Activated CD8-positive, alpha-beta memory T cell treated with anti-CD3 and anti-CD28 coated beads, Interleukin-2, amount 50 U/mL, for 24 hours (primary cell): Measurements from ENCODE around the gene MKX.
"Not testable (repeated sequence)": the region's sequence is repeated elsewhere in the genome, so short reads cannot be mapped to it uniquely, and the experiment has no call there.

Experiments used
- DNase-seq: peaks from one replicate; pipeline ENCODE4 v3.0.0-alpha.2; 2020; ENCODE audit errors: extremely low read depth

Gene MKX

DNA sequence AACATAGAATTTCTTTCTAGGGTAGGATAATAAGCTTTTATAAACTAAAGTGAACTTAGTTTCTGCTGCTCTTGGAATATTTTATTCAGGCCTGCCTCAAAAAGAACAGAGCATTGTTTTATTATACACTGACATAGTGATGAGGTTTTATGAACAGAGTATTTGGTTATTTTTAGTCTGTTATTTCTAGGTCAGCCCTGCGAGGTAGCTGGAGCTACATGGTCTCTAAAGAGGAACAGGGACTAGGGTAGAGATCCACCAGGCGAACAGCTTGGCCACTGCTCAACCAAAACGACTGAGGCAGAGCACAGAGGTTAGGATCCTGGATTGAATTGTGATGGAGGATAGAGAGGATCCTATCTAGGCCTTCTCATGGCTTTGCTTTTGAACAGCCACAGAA lies 53.0 kb downstream of the MKX start:
- DNase-seq, result no peak

DNA sequence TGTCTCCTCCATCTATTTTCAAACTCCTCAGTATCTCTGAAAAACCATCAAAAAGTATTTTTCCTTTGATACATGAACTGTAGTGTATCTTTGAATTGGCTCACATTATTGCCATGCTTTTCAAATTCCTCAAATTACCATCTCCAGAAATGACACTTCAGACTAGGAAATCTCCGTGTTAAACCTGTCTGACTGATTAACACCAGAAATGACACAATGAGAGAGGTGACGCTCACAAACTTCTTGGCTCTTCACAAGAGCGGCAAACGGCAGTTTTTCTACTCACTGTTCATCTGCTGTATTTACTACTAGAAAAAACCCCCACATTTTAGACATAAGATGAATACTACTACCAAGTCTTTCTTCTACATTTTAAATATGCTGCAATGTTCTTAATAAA lies 56.6 kb downstream of the MKX start:
- DNase-seq, result no peak

DNA sequence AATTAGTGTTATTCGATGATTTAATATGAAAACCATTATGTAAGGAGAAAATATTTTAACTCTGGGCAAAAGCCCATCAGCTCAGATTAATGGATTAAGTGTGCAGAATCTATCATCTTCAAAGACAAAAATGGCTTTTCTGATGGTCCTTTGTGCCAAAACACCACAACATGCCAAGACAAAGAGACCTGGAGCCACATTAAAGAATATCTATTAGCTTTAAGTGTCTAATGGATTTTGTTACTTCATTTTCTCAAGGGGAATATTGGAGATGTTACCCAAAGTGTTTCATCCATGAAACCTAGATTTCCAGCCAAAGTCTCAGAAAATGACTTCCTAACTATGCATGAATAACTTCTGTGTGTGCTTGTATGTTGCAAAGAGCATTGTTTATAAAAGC lies 57.3 kb downstream of the MKX start:
- DNase-seq, result no peak

DNA sequence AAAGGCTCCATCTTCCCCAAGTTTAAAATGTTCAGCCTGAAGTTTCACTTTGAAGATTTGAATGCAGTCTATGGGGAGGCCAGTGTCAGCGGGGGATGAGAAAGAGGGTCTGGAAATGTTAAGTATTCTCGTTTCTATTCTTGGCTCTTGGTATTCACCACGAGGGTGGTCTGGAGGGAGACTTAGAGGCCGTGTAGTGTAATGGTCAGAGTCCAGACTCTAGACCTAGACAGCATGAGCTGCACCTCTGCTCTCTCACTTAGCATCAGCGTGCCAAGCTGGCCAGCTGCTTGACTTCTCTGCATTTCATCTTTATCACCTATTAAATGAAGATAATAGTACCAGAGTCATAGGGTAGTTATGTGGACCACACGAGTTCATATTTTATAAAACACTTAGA lies 57.9 kb downstream of the MKX start:
- DNase-seq, result no peak

DNA sequence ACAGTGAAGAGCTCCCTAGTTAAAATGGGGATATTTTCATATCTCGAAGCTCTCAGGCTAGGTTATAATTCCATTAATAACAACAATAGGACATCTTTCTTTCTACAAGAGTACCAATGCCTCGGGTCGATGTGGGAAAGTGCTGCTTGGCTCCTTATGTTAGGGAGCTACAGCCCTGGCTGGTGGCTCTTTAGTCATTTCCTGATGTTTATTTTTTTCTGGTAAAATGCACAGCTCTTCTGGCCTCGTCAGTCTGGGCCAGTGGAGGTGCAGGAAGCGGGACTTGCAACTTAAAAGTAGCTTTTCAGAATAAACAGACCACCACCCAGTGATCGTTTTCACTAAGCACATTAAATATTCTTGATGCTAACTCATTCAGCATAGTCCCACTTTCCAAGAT lies 58.3 kb downstream of the MKX start:
- no peak for DNase-seq

DNA sequence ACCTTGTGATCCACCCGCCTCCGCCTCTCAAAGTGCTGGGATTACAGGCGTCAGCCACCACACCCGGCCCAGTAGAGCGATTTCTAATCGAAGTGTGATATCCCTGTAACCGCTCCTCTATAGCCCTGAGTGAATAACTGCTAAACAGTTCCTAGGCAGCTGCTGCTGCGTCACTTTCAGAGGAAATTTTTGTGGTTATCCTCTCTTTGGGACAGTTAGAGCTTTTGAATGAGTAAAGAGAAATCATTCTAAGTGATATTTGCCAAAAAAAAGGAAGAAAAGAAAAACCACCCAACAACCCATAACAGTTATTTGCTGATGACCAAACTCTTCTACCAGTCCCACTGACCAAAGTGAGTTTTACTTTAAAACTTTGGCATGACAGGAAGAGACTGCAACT lies 59.9 kb downstream of the MKX start:
- DNase-seq, result no peak

DNA sequence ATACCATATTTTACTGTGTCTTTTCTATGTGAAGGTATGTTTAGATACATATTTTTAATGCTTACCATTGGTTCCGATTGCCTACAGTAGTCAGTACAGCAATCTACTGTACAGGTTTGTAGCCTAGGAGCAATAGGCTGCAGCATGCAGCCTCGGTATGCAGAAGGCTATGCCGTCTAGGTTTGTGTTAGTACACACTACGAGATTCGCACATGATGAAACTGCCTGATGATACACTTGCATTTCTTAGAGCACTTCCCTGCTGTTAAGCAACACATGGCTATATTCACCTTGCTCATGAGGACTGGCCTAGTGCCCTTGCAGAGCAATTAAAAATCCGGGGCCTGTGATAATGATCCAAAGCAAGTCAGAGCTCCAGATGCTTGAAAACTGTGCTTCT lies 62.4 kb downstream of the MKX start:
- DNase-seq, result no peak

DNA sequence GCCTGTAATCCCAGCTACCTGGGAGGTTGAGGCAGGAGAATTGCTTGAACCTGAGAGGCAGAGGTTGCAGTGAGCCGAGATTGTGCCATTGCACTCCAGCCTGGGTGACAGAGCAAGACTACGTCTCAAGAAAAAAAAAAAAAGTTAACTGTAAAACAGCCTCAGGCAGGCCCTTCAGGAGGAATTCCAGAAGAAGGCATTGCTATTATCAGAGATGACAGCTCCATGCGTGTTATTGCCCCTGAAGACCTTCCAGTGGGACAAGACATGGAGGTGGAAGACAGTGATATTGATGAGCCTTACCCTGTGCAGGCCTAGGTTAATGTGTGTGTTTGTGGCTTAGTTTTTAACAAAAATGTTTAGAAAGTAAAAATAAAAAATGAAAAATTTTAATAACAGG lies 63.8 kb downstream of the MKX start:
- not testable (repeated sequence) for DNase-seq

DNA sequence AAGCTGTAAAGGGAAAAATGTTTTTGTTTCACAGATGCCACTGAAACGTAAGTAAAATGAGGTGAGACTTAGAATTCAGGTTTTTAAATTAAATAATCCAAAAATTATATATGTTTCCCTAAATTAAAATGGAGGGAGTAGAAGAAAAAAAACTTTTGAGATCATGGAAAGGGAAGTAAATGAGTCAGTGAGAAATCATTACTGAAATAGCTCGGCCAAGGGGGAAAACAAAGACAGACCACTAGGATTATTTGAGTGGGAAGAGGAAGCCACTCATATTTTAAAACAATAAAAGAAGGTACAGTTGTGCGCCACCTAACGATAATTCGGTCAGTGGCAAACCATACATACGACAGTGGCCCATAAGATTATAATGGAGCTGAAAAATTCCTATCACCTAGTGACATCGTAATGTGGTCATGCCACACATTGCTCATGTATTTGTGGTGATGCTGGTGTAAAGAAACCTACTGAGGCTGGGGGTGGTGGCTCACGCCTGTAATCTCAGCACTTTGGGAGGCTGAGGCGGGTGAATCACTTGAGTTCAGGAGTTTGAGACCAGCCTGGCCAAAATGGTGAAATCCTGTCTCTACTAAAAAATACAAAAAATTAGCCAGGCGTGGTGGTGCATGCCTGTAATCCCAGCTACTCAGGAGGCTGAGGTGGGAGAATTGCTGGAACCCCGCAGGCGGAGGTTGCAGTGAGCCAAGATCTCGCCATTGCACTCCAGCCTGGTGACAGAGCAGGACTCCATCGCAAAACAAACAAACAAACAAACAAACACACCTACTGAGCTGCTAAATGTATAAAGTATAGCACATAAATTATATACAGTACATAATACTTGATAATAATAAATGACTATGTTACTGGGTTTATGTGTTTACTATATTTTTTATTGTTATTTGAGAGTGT lies 64.7 kb downstream of the MKX start:
- no peak for DNase-seq

DNA sequence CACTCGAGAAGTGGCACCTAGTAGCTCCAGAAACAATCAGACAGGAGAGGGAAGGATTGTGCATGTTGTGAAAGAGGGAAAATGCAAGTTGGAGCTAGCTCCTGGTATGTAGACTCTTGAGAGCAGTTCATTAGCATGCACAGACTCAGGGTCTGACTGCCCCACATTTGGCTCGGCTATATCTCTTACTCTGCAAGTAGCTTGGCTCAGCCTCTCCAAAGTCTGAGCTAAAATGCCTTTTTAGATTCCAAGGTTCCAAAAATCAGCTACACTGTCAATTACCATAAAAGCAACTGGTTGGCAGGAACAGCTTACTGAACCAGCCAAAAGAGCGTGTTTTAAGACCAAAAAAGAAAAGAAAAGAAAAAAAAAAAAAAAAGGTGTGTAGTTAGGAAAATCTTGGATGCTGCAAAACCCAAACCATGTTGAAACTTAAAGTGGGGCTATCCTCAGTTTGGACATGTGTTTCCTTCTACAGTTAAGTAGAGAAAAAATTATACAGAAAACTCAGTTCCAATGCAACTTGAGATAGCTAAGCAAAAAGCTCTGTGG lies 65.5 kb downstream of the MKX start:
- no peak for DNase-seq

DNA sequence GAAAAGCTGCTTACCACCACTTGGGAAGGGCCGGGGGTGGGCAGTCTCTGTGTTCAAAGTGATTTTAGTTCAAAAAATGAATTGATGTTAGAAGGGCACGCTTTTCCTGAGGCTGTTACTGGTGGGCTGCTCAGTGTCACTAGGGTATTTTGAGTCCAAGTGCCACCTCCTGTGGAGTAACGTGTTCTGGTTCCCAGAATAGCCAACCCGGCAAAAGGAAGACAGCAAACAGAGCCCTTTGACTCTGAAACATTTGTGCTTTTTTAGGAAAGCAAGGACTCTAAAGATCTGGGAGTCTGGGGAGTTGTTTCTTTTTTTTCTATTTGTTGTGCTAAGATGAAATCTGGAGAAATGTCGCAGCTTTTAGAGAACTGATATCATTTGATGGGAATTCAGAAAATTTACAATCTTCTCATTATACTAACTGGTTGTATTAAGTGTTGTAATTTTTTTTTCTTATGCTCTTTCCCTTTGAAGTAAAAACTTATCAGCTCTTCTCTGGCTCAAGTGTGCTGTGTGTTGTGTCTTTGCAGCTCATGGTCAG lies 66.2 kb downstream of the MKX start:
- no peak for DNase-seq

DNA sequence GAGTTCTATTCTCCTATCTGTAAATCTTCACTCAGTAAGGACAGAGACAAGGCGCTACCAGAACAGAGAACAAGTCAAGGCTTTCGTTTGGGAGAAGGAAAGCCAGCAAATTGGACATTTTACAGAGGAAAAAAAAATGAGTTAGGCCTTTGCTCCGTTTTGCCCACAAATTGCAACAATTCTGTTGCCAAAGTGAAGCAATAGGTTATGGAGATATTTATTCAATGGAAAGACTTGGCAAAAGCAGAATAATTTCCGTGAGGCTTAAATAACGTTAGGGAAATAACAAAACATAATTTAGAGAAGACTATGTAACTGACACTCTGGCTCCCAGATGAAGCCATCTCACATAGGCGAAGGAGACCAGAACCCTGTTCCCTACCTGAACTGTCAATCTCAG lies 67.5 kb downstream of the MKX start:
- DNase-seq, result no peak

DNA sequence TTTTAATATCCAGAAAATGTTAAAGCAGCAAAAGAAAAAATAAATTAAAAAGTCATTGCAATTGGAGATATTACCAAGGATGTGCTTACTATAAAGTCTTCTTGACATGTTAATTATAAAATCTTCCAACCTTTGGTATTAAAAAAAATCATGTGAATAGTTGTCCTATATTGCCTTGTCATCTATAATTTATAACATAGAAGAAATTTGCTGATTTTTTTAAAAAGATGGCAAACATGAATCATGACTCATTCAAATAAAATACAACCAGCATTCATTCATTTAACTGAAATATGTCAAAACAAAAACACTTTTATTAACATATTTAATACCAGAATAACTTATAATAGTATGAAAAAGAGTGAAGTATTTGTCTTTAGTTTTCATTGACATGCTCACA lies 72.6 kb downstream of the MKX start:
- DNase-seq, result no peak

DNA sequence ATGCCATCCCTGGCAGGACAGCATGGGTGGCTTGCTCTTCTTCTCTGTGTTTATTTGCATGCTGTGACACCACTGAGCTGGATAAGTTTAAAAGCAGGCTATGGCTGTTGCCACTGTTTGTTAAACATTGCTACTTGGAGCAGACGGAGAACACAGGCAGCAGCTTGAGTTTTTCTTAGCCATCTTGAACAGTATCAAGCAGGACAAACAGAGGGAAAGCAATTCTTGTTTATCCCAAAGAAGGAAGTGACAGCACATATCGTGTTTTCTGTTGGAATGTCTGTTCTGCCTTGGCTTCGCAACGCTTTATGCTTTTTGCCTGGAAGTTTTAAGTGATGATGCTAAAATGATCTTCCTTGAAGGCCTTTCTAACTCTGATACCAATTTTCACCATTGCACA lies 73.8 kb downstream of the MKX start:
- DNase-seq, result no peak

DNA sequence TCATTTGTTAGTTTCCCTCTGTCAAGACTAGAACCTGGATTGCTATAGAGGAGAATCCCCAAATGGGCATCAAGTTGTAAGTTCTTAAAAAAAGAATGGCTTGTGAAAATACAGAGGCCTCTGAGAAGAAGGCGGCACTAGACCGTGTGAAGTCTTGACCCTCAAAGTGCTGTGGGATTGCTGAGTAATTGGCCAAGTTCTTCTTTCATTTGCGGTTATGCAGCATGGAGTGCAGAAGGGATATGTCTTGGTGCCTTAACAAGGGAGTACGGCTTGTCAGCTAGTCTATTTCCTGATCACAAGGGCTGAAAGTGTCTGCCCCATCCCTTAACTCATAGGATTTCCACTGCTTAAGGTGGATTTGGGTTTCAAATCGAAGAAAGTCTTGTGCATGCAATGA lies 81.2 kb downstream of the MKX start:
- DNase-seq, result no peak

DNA sequence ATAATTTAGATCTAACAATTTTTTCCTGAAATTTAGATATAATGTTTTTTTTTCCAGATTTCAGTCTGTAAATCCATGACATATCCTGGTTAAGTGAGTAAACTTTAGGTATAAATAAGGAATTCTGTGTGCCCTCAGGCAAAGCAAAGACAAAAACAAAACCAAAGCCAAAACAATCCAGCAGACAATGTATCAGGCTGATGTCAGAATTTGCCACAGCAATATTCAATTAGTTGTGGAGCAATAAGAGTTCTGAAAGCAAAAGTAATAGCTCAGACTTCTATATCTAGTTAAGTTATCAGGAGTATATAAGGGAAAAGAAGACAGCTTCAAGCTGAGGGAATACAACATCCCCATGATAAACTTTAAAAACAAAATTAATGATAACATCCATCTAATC lies 82.0 kb downstream of the MKX start:
- DNase-seq, result no peak

DNA sequence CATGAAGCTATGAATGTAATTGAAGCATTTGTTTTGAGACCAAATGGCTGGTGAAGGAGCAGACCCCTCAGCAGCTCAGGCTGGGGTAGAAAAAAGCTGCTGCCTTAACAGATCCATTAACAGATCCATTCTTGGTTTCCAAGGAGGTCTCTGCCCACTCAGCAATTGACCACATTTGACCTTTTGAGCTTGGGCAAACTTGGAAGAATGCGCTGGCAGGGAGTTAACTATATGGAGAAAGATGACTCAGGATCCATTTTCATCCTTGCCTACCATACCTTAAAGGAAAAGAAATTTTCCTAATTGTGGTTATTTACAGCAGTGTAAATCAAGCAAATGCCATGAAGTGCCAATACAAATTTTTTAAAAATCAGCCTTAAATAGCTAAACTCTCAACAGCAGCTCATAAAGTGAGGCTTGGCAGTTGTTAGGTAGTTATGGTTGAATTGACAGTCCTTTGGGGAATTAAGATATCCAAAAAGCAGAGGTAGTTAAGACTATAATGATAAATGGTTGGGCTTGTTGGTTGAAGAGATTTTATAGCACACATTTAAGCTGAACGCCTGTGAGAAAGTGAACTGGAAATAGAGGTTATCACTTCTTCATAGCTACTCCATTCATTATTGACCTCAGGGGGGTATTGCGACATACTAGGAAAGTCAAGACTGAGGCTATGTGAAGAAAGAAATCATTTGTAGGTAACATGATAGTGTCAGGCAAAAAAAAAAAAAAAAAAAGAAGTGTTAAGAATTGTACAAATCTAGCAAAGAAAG lies 83.9 kb downstream of the MKX start:
- DNase-seq, result no peak

DNA sequence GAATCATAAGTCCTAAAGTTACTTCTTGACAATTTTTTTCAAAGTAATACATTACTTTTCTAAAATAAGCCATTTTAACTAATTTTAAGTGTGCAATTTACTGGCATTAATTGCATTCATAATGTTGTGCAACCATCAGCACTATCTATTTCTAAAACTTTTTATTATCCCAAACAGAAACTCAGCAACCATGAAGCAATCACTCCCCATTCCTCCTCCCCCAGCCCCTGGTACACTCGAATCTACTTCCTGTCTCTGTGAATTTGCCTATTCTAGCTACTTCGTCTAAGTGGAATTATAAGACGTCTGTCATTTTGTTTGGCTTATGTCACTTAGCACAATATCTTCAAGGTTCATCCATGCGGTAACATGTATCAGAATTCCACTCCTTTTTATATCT lies 84.9 kb downstream of the MKX start:
- no peak for DNase-seq

DNA sequence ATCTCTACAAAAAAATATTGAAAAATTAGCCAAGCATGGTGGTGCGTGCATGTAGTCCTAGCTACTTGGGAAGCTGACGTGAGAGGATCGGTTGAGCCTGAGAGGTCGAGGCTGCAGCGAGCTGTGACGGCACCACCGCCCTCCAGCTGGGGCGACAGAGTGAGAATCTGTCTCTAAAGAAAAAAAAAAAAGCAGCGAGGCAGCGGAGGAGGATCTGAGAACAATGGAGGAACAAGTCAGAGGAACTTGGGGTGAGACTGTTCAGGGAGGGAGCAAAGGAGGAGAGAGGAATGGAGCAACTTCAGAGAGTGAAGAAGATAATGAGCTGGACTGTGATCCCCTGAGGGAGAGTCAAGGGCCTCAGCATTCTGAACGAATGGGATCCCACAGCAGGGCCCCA lies 85.4 kb downstream of the MKX start:
- DNase-seq, result no peak

DNA sequence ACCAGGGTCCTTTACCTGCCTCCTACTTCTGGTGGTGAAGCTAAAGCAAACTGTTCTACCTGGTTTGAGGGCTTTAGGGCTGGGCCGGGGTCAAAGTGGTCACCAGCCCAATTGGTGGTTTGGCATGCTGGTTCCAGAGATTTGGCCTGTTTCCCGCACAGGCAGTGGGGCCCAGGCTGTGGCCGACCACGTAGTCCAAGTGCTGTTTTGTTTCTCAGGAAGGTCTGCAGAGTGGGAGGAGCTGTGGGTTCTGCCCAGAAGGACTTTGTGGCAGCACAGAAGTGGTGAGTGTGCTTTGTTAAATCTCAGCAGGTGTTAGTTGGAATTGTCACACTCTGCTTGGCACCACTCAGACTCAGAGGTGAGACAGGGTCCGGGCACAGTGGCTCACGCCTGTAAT lies 85.8 kb downstream of the MKX start:
- no peak for DNase-seq

DNA sequence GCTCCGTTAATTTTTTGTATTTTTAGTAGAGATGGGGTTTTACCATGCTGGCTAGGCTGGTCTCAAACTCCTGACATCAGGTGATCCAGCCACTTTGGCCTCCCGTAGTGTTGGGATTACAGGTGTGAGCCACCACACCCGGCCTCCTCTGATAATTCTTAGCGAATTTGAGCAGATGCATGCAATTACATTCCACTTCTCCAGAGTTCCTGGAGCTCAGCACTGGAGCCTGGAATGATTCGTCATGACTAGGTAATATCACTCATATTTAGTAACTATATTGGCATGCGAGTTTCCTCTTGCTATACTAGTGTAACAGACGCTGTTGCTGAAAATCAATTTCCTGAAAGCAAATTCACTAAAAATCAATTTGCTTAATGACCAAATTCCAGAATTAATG lies 86.8 kb downstream of the MKX start:
- no peak for DNase-seq

DNA sequence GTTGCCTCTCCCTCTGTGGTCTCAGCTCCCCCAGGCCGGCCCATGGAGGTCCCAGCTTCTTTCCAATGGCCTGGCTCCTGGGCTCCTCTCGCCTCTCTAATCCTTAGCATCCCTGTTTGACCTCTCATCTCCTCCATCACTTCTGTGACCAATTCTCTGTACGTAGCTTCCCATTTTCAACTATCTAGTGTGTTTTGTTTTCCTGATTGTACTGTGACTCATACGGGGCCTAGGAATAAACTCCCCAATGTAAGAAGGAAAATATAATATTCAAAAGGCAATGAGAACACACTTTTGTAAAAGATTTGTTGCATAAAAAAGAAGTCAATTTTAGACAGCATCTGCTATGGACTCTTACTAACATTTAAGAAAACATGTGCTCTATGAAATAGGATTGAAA lies 90.3 kb downstream of the MKX start:
- no peak for DNase-seq

DNA sequence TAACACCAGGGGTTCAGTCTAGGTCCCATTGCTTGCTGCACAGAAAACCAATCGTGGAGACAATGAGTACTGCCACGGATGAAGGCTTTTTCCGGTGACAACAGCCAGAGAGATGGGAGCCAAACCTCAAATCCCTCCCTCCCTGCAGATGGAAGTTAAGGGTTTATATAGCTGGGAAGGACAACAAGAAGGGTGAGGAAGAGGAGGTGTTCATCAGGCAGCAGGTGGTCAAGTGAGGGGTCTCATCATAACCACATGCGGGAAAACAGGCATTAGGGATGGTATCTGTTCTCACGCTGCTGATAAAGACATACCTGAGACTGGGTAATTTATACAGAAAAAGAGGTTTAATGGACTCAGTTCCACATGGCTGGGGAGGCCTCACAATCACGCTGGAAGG lies 91.3 kb downstream of the MKX start:
- no peak for DNase-seq
